ENCODE measurements around the gene HIF1A. TPM values are rescaled to one million over a fixed set of nuclear protein-coding genes. Genes with fewer than 3 reads are reported as not detected.

HIF1A gene
- total and polyA plus RNA-seq, 2 donors: 64.2 to 151 TPM

DNA sequence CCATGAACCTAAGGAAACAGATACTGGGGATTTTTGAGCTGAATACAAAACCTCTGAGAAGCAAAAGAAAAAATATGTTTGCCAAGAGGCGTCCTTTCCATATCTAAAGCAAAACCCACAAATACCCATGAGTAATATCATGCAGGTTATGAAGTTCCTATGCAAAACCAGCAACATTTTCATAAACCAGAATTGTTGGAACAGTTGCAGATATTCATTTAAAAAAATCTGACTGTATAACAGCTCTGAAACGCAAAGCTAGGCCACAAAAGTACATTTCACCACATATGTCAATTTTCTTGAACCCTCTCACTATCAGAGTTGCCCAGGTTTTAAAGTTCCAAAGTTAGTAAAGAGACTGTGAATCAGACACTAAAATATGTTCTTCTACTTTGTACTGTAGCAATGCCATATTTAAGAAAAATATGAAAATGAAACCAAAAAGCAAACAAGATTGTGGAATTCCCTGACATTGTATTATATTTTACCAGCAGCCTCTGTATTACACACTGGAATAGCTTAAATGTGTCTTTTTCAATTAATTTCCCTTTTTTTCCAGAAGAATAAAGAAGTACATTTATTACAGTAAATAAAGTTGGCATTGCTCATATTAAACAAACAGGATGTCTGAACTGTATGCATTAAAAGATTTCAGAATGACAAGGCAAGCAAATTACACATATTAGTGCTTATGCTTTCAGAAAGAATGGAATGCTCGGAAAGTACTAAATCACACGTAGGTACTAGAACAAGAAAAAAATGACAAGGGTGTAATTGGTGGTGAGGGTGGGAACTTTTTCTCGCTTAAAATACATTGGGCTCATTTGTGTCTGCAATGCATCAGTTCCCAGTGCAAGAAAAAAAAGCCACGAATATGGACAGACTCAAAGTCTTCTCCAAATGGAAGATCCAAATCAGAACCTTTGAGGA, 33.6 kb upstream of the HIF1A start:
- WGBS: 70% methylated on average over 6 of the region's 6 CpGs

DNA sequence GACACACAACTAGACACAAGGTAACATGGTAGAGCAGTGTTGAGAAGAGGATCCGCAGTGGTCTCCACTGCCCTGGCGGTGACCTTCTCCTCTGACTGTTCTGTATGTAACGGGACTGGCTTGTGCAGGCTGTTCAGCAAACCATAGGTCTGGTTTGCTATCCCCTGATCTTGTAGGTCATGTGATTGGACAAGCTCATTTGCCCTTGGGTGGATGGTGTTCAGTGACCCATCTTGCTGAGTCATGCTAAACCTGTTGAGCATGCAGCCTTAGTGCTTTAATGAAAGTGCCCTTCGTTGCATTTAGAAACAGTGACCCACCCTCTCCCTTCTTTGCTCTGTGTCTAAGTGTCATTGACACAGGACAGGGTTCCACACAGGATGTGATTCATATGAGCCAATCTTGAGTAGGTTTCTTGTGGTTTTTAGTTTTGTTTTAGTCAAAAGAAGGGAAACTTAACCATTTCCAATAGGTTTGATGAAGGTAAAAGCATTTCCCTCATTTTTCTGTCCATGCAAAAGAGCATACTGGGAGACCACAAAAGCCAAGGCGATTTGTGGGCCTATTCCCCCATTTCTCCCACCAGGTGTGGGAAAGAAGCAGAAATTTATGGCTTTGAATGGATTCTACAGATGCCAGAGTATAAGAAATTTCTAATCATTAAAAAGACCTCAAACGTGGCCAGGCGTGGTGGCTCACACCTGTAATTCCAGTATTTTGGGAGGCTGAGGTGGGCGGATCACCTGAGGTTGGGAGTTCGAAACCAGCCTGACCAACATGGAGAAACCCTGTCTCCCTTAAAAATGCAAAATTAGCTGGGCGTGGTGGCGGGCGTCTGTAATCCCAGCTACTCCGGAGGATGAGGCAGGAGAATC, 32.6 kb upstream of the HIF1A start:
- Histone ChIP-seq H3K36me3 (ENCODE audit: insufficient read depth) (no peaks in the 10 kb centered on the region), H3K4me1 (ENCODE audit: insufficient read depth) (no peaks in the 10 kb centered on the region), H3K4me3 (ENCODE audit: low read depth, low read length) (no peak overlapping the region), H3K27ac (ENCODE audit: low read depth) (no peak overlapping the region)
- DNase-seq (ENCODE audit: extremely low spot score): no peak
- WGBS: 91% methylated on average over 13 of the region's 13 CpGs

More for the DNA sequence above, 33.6 kb upstream of the HIF1A start:
- H3K36me3 ChIP-seq (ENCODE audit: insufficient read depth): no peaks in the 10 kb centered on the region
- no peak for DNase-seq (ENCODE audit: extremely low spot score)
- H3K4me3 ChIP-seq (ENCODE audit: low read depth, low read length): no peak overlapping the region
- H3K27ac ChIP-seq (ENCODE audit: low read depth): peak overlapping the region; percentile 50
- H3K4me1 ChIP-seq (ENCODE audit: insufficient read depth): no peaks in the 10 kb centered on the region

DNA sequence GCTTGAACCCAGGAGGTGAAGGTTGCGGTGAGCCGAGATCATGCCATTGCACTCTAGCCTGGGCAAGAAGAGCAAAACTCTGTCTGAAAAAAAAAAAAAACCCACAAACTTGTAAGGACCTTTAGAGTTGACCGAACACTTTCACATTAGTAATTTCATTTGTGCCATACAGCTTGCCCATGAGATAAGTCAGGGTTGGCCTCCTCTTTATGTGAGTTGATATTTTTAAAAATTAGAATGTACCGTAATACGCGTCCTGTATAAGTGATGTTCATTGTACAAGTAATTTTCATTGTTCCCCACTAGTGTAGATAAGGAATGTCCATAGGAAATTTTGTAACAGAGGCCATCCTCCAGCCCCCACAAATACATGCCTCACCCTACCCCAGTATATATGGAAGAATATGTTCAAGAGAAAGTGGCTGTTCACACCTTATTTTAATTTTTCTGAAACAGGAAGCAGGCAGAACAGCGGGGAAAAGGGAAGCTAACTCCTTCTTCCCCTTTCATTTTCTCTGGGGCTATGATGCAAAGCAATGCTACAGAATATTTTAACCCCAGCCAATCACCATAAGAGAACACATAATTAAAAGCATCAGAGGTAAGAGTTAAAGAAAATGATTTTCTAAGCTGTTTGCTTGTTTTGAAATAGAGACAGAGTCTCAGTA, 31.9 kb upstream of the HIF1A start:
- H3K27ac ChIP-seq (ENCODE audit: low read depth): no peak overlapping the region
- DNase-seq (ENCODE audit: extremely low spot score): no peak
- H3K4me1 ChIP-seq (ENCODE audit: insufficient read depth): no peaks in the 10 kb centered on the region
- H3K4me3 ChIP-seq (ENCODE audit: low read depth, low read length): no peak overlapping the region
- WGBS: 89% methylated on average over 7 of the region's 7 CpGs
- no peaks in the 10 kb centered on the region for H3K36me3 ChIP-seq (ENCODE audit: insufficient read depth)

DNA sequence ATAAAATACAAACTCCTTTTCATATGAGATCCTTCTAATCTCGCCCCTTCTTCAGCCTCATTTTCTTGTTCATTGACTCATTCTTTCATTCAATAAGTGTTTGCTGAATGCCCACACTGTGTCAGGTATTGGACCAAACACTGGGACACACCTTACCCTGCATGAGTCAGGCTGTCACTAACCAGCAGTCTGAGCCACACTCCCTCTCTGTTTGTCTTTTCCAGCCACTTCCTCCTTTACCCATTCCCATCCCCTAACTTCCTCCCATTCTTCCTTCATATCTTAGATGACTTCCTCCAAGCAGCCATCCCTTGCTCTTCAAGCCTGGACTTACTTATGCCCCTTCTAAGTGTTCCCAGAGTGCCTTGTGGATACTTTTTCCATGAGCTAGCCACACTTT, 27.0 kb upstream of the HIF1A start:
- Histone ChIP-seq H3K4me1 (ENCODE audit: insufficient read depth) (no peaks in the 10 kb centered on the region), H3K36me3 (ENCODE audit: insufficient read depth) (no peaks in the 10 kb centered on the region), H3K4me3 (ENCODE audit: low read depth, low read length) (no peak overlapping the region), H3K27ac (ENCODE audit: low read depth) (no peak overlapping the region)
- no peak for DNase-seq (ENCODE audit: extremely low spot score)
- 82% methylated on average over 1 of the region's 1 CpG for WGBS

DNA sequence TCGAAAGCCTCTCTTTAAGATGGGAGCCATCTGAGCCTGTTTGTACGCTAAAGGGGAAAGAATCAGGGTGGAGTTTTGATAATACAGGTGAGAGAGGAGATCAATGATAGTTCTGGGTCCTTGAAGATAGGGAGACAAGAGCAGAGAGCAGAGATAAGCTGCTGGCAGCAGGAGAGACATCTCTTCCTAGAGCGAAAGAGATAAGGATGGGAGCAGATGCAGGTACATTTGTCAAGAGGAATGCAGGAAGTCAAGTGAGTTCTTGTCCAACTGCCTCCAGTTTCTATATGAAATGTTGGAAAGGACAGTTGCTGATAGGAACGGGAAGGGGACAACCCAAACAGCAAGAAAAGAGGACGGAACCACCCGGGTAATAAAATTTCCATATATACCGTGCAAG, 24.7 kb upstream of the HIF1A start:
- Histone ChIP-seq H3K4me1 (ENCODE audit: insufficient read depth) (no peaks in the 10 kb centered on the region), H3K27ac (ENCODE audit: low read depth) (no peak overlapping the region), H3K4me3 (ENCODE audit: low read depth, low read length) (no peak overlapping the region), H3K36me3 (ENCODE audit: insufficient read depth) (no peaks in the 10 kb centered on the region)
- DNase-seq (ENCODE audit: extremely low spot score): no peak
- WGBS: 66% methylated on average over 7 of the region's 7 CpGs

DNA sequence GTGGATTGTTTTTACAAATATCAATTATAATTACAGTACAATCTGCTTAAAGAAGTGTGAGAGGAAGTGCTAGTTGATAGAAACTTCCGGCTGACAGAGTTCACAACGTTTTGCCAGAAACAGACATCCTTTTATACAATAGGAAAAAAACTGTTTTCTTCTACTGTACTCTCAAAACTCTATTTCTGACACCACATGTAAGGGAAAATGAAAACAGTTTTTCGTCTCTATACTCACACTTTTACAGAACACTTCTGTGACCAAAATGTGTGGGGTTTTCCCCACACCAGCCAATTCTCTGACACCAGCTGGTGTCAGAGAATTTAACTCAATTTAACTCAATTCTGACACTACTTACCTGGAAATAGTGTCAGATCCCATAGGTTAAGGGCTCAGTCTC, 24.2 kb upstream of the HIF1A start:
- WGBS: 47% methylated on average over 3 of the region's 3 CpGs
- no peak for DNase-seq (ENCODE audit: extremely low spot score)
- H3K36me3 ChIP-seq (ENCODE audit: insufficient read depth): no peaks in the 10 kb centered on the region

DNA sequence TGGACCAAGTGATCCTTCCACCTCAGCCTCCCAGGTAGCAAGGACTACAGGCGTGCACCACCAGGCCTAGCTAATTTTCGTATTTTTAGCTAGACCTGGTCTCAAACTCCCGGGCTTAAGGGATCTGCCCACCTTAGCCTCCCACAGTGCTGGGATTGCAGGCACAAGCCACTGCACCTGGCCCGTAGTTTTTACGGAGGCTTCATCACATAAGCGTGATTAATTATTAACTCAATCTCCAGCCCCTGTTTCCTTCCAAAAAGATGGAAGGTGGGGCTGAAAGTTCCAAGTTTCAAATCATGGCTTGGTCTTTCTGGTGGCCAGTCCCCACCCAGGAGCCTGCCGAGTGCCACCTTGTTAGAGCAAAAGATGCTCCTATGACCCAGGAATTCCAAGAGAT, 22.5 kb upstream of the HIF1A start:
- Histone ChIP-seq H3K4me1 (ENCODE audit: insufficient read depth) (no peaks in the 10 kb centered on the region), H3K27ac (ENCODE audit: low read depth) (no peak overlapping the region), H3K4me3 (ENCODE audit: low read depth, low read length) (no peak overlapping the region), H3K36me3 (ENCODE audit: insufficient read depth) (no peaks in the 10 kb centered on the region)
- DNase-seq (ENCODE audit: extremely low spot score): no peak
- 94% methylated on average over 7 of the region's 7 CpGs for WGBS

More for the DNA sequence above, 24.2 kb upstream of the HIF1A start:
- Histone ChIP-seq H3K4me3 (ENCODE audit: low read depth, low read length) (no peak overlapping the region), H3K27ac (ENCODE audit: low read depth) (peak overlapping the region; percentile 43), H3K4me1 (ENCODE audit: insufficient read depth) (no peaks in the 10 kb centered on the region)

DNA sequence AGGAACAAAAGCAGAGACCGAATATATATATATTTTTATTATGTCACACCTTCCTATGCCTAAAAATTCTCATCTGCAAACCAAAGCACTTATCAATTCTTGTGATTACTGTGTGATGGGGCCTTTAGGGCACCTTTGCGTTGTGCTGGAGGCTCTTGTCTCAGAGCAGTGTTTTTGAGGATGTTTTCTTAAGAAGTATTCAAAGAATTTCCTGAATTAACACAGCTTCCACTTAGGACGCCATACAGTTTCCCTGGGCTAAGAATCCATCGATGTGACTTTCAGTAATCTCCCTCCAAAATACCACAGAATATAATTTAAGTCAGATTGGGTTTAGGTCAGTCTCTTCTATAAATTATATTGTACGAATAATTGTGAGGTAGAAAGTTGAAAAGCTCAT, 22.0 kb upstream of the HIF1A start:
- DNase-seq (ENCODE audit: extremely low spot score): no peak
- no peaks in the 10 kb centered on the region for H3K4me1 ChIP-seq (ENCODE audit: insufficient read depth)
- no peak overlapping the region for H3K27ac ChIP-seq (ENCODE audit: low read depth)
- 55% methylated on average over 5 of the region's 5 CpGs for WGBS
- no peaks in the 10 kb centered on the region for H3K36me3 ChIP-seq (ENCODE audit: insufficient read depth)
- H3K4me3 ChIP-seq (ENCODE audit: low read depth, low read length): no peak overlapping the region

DNA sequence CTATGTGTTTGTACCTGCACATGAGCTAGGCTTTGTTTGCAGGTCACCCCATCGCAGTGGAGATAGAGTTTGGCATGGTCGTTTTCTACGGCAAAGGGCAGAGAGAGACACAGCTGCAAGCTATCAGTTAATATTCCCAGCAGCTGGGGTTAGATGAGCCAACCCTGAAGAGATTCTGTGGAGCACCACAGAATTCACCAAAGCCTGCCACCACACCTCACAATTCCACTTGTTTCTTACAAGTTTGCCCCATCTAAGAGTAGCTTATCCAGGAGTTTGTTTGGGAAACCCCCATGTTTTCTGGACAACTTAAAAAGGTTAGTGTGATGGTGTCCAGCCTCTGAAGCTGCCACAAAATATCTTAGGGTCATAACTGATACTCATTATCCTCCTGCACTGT, 20.0 kb upstream of the HIF1A start:
- no peak overlapping the region for H3K4me3 ChIP-seq (ENCODE audit: low read depth, low read length)
- no peak for DNase-seq (ENCODE audit: extremely low spot score)
- no peaks in the 10 kb centered on the region for H3K36me3 ChIP-seq (ENCODE audit: insufficient read depth)
- no peaks in the 10 kb centered on the region for H3K4me1 ChIP-seq (ENCODE audit: insufficient read depth)
- no peak overlapping the region for H3K27ac ChIP-seq (ENCODE audit: low read depth)
- 76% methylated on average over 3 of the region's 3 CpGs for WGBS

DNA sequence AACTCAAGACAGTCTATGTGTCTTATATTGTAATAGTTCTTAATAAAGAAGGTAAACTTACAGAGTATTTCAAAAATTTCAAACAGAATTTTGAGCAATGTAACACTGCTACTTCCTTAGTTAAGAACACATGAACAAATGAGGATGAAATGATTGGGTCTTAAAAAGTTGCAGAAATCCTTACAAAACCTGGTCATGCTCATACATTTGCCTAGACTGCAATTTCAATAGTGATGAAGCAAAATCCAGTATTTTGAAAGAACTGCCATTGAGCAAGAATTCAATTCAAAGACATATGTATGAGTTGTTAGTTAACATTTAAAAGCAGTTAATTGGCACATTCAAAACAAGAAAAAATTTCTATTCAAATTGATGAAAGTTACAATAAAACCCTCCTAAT, 17.8 kb upstream of the HIF1A start:
- Histone ChIP-seq H3K27ac (ENCODE audit: low read depth) (no peak overlapping the region), H3K4me1 (ENCODE audit: insufficient read depth) (no peaks in the 10 kb centered on the region), H3K4me3 (ENCODE audit: low read depth, low read length) (no peak overlapping the region), H3K36me3 (ENCODE audit: insufficient read depth) (no peaks in the 10 kb centered on the region)
- DNase-seq (ENCODE audit: extremely low spot score): no peak

DNA sequence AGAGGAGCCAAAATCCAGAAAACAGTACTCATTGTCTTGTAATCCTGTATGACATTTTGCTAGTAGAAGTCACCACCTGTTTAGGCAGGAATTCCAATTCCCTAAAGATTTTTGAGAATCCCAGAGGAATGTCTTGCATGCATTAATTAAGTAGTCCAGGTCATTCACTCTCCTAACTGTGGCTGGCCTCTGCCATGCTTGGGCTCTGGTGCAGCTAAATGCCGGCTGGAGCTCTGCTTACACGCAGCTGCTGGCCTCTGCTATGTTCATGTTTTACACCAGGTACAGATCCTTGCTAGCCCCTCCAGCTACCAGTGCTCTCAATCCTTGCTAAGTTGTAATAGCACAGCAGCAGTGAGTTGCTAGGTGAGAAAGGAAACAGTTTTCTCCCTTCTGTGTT, 16.3 kb upstream of the HIF1A start:
- Histone ChIP-seq H3K27ac (ENCODE audit: low read depth) (no peak overlapping the region), H3K36me3 (ENCODE audit: insufficient read depth) (no peaks in the 10 kb centered on the region), H3K4me3 (ENCODE audit: low read depth, low read length) (no peak overlapping the region), H3K4me1 (ENCODE audit: insufficient read depth) (no peaks in the 10 kb centered on the region)
- WGBS: 62% methylated on average over 2 of the region's 2 CpGs
- DNase-seq (ENCODE audit: extremely low spot score): no peak

DNA sequence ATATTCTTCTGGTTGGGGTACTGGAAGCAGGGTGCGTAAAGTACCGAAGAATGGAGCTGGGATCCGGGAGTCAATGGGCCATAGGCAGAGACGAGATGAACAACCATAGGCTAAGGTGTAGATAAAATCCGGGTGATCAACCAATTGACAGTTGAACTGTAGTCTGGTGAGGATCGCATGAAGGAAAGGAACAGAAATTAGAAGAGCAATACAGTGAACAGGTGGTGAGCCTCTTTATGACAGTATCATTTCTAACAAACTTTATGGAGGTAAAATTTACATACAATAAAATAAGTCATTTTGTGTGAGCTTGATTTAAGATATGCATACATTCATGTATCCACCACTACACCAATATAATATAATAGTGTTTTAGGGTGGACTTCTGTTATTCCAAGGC, 13.9 kb upstream of the HIF1A start:
- 93% methylated on average over 6 of the region's 6 CpGs for WGBS
- Histone ChIP-seq H3K27ac (ENCODE audit: low read depth) (no peak overlapping the region), H3K36me3 (ENCODE audit: insufficient read depth) (no peaks in the 10 kb centered on the region), H3K4me1 (ENCODE audit: insufficient read depth) (no peaks in the 10 kb centered on the region), H3K4me3 (ENCODE audit: low read depth, low read length) (no peak overlapping the region)
- DNase-seq (ENCODE audit: extremely low spot score): no peak

DNA sequence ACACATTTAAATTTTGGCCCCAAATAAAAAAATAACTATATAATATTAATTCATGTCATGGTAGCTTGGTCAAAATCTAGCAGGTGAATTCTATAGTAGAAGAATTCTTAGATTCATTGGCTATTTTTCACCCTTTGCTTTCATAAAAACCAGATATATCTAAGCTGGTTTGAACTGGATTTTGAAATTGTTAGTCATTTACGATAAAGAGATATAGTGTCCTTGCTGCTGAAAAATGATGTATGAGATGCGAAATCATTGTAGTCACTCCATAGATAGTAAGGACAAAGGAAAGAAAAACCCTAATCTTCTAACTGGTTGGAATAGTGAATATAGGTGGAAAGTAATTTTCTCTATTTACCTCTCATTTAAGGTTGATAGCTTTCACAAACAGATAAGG, 12.2 kb upstream of the HIF1A start:
- H3K27ac ChIP-seq (ENCODE audit: low read depth): no peak overlapping the region
- H3K4me1 ChIP-seq (ENCODE audit: insufficient read depth): no peaks in the 10 kb centered on the region
- no peak overlapping the region for H3K4me3 ChIP-seq (ENCODE audit: low read depth, low read length)
- no peak for DNase-seq (ENCODE audit: extremely low spot score)
- no peaks in the 10 kb centered on the region for H3K36me3 ChIP-seq (ENCODE audit: insufficient read depth)
- 77% methylated on average over 2 of the region's 2 CpGs for WGBS
